ENCODE data around the gene JUP.

JUP gene

GRCh38 chr17:41824086-41824485 lies 37.6 kb upstream of the JUP start:
- TF ChIP-seq SIN3A (IDR thresholded peaks at IDR 0.05; ENCODE audit: borderline replicate concordance, insufficient read depth, low read length): no peak
- TF ChIP-seq REST (IDR thresholded peaks at IDR 0.05; ENCODE audit: insufficient read depth in 1 of 2, low read depth in 2 of 2, low read length in 2 of 2): no peak
- no peak for TF ChIP-seq FOXP2 (optimal IDR thresholded peaks at IDR 0.05; ENCODE audit: borderline replicate concordance, extremely low read depth, extremely low read length, insufficient read depth)
- TF ChIP-seq TAF1 (IDR thresholded peaks at IDR 0.05; ENCODE audit: borderline replicate concordance, insufficient read depth, low read length): no peak
- TF ChIP-seq POLR2AphosphoS5 (IDR thresholded peaks at IDR 0.05; ENCODE audit: low read depth, low read length): no peak

- no peak for TF ChIP-seq SIN3A (IDR thresholded peaks at IDR 0.05; ENCODE audit: borderline replicate concordance, insufficient read depth, low read length)
- no peak for TF ChIP-seq TAF1 (IDR thresholded peaks at IDR 0.05; ENCODE audit: borderline replicate concordance, insufficient read depth, low read length)
- TF ChIP-seq FOXP2 (optimal IDR thresholded peaks at IDR 0.05; ENCODE audit: borderline replicate concordance, extremely low read depth, extremely low read length, insufficient read depth): no peak
- no peak for TF ChIP-seq REST (IDR thresholded peaks at IDR 0.05; ENCODE audit: insufficient read depth in 1 of 2, low read depth in 2 of 2, low read length in 2 of 2)
- peak; percentile 50; the same call in 1 of the 2 replicates for TF ChIP-seq POLR2AphosphoS5 (IDR thresholded peaks at IDR 0.05; ENCODE audit: low read depth, low read length)
Measured at GRCh38 chr17:41823580-41823979, 37.1 kb upstream of the JUP start.

- TF ChIP-seq SIN3A (IDR thresholded peaks at IDR 0.05; ENCODE audit: borderline replicate concordance, insufficient read depth, low read length) (0 out of 2 replicates have a peak, but pooled peaks have one; percentile 56), FOXP2 (optimal IDR thresholded peaks at IDR 0.05; ENCODE audit: borderline replicate concordance, extremely low read depth, extremely low read length, insufficient read depth) (no peak)
Measured at GRCh38 chr17:41823141-41823524, 36.6 kb upstream of the JUP start.

GRCh38 chr17:41822216-41823140 lies 36.0 kb upstream of the JUP start:
- TF ChIP-seq POLR2AphosphoS5 (IDR thresholded peaks at IDR 0.05; ENCODE audit: low read depth, low read length) (peak; percentile 76), TAF1 (IDR thresholded peaks at IDR 0.05; ENCODE audit: borderline replicate concordance, insufficient read depth, low read length) (no peak)

- no peak for TF ChIP-seq SIN3A (IDR thresholded peaks at IDR 0.05; ENCODE audit: borderline replicate concordance, insufficient read depth, low read length)
- no peak for TF ChIP-seq TAF1 (IDR thresholded peaks at IDR 0.05; ENCODE audit: borderline replicate concordance, insufficient read depth, low read length)
- TF ChIP-seq REST (IDR thresholded peaks at IDR 0.05; ENCODE audit: insufficient read depth in 1 of 2, low read depth in 2 of 2, low read length in 2 of 2): no peak
- no peak for TF ChIP-seq POLR2AphosphoS5 (IDR thresholded peaks at IDR 0.05; ENCODE audit: low read depth, low read length)
- TF ChIP-seq FOXP2 (optimal IDR thresholded peaks at IDR 0.05; ENCODE audit: borderline replicate concordance, extremely low read depth, extremely low read length, insufficient read depth): no peak
Measured at GRCh38 chr17:41821776-41822175, 35.3 kb upstream of the JUP start.

- TF ChIP-seq POLR2AphosphoS5 (IDR thresholded peaks at IDR 0.05; ENCODE audit: low read depth, low read length) (no peak), SIN3A (IDR thresholded peaks at IDR 0.05; ENCODE audit: borderline replicate concordance, insufficient read depth, low read length) (no peak), REST (IDR thresholded peaks at IDR 0.05; ENCODE audit: insufficient read depth in 1 of 2, low read depth in 2 of 2, low read length in 2 of 2) (no peak), FOXP2 (optimal IDR thresholded peaks at IDR 0.05; ENCODE audit: borderline replicate concordance, extremely low read depth, extremely low read length, insufficient read depth) (no peak), TAF1 (IDR thresholded peaks at IDR 0.05; ENCODE audit: borderline replicate concordance, insufficient read depth, low read length) (no peak)
Measured at GRCh38 chr17:41818024-41818423, 31.5 kb upstream of the JUP start.

All from PFSK-1 (cell line).